Activated CD4-positive, alpha-beta T cell treated with anti-CD3 and anti-CD28 coated beads, Interleukin-2, amount 10 ng/mL, durations not matched to agents 24 days and 14 days (primary cell): ENCODE results near the gene FAM107B. TPM values are rescaled to one million over a fixed set of nuclear protein-coding genes. Genes with fewer than 3 reads are reported as not detected.
A peak's percentile ranks its signal among the peaks of the same experiment; 100 is the strongest.

Source experiments
- DNase-seq: peaks from one replicate; pipeline ENCODE4 v3.0.0; 2022
- H3K27ac Mint-ChIP-seq: one replicate; pipeline ENCODE4 v1.8.0; 2022; ENCODE audit warnings: mild to moderate bottlenecking, mixed read lengths
- H3K27me3 Mint-ChIP-seq: one replicate; pipeline ENCODE4 v1.8.0; 2022; ENCODE audit warnings: mixed read lengths
- H3K36me3 Mint-ChIP-seq: one replicate; pipeline ENCODE4 v1.8.0; 2022; ENCODE audit warnings: low read depth, mild to moderate bottlenecking, mixed read lengths
- H3K4me1 Mint-ChIP-seq: one replicate; pipeline ENCODE4 v1.8.0; 2021; ENCODE audit warnings: mixed read lengths
- H3K4me3 Mint-ChIP-seq: one replicate; pipeline ENCODE4 v1.8.0; 2022; ENCODE audit warnings: mild to moderate bottlenecking, moderate library complexity, mixed read lengths
- H3K9me3 Mint-ChIP-seq: one replicate; pipeline ENCODE4 v1.8.0; 2021; ENCODE audit warnings: mixed read lengths
- intact Hi-C: fragments of 100-400 bp; cut with micrococcal nuclease; formaldehyde crosslinking; loops from one replicate; pipeline ENCODE4 v1.15.1; 2023
- total RNA-seq: library from RNA; stranded (reverse); gene quantifications from 2 replicates; pipeline ENCODE4 v1.2.3, GENCODE V29; 2022

FAM107B gene
- total RNA-seq, 1 donor from 2014 or later: 113 TPM

DNA sequence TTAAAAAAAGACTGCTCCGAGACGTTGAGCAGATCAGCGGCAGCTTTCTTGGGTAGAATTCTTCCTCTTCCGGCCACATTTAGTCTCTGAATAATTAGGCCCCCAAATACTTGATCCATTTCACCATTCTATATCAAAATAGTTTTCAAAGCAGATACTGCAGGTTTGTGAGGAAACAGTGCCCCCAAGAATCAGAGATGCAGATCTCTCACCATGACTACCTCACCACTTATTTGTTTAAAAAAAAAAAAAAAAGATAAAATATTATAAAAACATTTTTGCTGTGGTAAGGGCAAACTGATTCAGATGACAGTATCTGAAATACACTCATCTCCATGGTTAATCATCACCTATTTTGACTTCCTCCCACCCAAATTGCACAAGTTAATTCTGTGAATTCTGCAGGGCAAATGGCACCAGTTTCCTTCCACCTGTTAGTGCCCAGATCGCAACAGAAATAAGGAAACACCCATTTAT lies 210.4 kb downstream of the FAM107B start:
- peaks cover 59% of the 10 kb centered on the region for H3K36me3 Mint-ChIP-seq
- intact Hi-C loops: loop anchor here (2.0 to 10.0 kb wide), 4 partner anchors 14 to 390 kb away; partner anchors contain the start of genes CDNF, DCLRE1C, HSPA14 and MEIG1
- H3K27me3 Mint-ChIP-seq: no peaks in the 10 kb centered on the region
- peak overlapping the region; percentile 97 for H3K27ac Mint-ChIP-seq
- H3K4me3 Mint-ChIP-seq: peak overlapping the region; percentile 83
- H3K4me1 Mint-ChIP-seq: peaks cover 80% of the 10 kb centered on the region
- peaks cover 3% of the 10 kb centered on the region for H3K9me3 Mint-ChIP-seq
- DNase-seq: peak; percentile 72

DNA sequence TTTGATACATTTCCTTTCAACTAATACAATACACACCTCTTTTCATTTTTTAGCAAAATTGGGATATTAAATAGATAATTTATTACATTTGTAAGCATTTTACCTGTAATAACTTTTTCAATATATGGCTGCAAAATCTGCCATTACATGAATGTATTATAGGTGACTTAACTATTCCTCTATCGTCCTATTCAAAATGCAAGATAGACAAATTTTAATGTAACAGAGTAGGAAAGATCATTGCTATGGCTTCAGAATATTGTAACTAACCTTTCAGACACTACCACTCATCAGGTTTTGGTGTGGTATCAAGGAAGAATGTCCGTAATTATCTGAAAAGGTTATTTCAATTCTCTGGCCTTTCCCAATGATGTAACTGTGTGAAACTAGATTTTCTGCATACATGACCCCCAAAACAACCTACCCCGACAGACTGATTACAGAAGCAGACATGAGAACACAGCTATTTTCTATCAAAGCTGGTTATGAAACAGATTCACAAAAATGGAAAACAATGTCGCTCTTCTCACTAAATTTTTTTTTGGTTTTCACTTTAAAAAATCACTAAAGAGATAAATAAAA lies 211.2 kb downstream of the FAM107B start:
- Mint-ChIP-seq H3K27me3 (no peaks in the 10 kb centered on the region), H3K27ac (peak overlapping the region; percentile 97), H3K4me3 (peak overlapping the region; percentile 68), H3K36me3 (peaks cover 58% of the 10 kb centered on the region), H3K4me1 (peaks cover 79% of the 10 kb centered on the region), H3K9me3 (peaks cover 3% of the 10 kb centered on the region)
- DNase-seq: no peak
- intact Hi-C loops: loop anchor here (2.0 to 10.0 kb wide), 4 partner anchors 36 to 391 kb away; partner anchors contain the start of genes CDNF, DCLRE1C, HSPA14 and MEIG1

DNA sequence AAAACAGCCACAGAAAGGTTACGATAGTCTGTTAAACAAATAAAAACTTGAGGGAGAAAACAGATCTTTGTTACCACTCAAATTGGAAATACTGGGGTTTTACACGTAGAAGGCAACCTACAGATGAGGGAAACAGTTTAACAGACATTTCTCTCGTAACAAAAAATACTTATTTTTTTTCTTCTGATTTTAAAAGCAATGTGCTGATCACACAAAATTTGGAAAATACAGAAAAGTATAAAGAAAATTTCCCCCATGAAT lies 211.7 kb downstream of the FAM107B start:
- Mint-ChIP-seq H3K4me1 (peaks cover 79% of the 10 kb centered on the region), H3K4me3 (peak overlapping the region; percentile 78), H3K27ac (peak overlapping the region; percentile 97), H3K27me3 (no peaks in the 10 kb centered on the region), H3K9me3 (peaks cover 3% of the 10 kb centered on the region), H3K36me3 (peaks cover 56% of the 10 kb centered on the region)
- intact Hi-C loops: loop anchor here (2.0 to 10.0 kb wide), 4 partner anchors 36 to 392 kb away; partner anchors contain the start of genes CDNF, DCLRE1C, HSPA14 and MEIG1
- DNase-seq: no peak

- intact Hi-C loops: loop anchor here (1.0 to 10.0 kb wide), 6 partner anchors 10 to 392 kb away; partner anchors contain the start of genes CDNF, DCLRE1C, HSPA14 and MEIG1
- Mint-ChIP-seq H3K36me3 (peaks cover 52% of the 10 kb centered on the region), H3K4me3 (peak overlapping the region; percentile 78), H3K27me3 (no peaks in the 10 kb centered on the region), H3K27ac (peak overlapping the region; percentile 87), H3K4me1 (peaks cover 78% of the 10 kb centered on the region), H3K9me3 (peaks cover 3% of the 10 kb centered on the region)
- DNase-seq: no peak
Observed at GRCh38 chr10:14562218-14563075, 212.2 kb downstream of the FAM107B start.

DNA sequence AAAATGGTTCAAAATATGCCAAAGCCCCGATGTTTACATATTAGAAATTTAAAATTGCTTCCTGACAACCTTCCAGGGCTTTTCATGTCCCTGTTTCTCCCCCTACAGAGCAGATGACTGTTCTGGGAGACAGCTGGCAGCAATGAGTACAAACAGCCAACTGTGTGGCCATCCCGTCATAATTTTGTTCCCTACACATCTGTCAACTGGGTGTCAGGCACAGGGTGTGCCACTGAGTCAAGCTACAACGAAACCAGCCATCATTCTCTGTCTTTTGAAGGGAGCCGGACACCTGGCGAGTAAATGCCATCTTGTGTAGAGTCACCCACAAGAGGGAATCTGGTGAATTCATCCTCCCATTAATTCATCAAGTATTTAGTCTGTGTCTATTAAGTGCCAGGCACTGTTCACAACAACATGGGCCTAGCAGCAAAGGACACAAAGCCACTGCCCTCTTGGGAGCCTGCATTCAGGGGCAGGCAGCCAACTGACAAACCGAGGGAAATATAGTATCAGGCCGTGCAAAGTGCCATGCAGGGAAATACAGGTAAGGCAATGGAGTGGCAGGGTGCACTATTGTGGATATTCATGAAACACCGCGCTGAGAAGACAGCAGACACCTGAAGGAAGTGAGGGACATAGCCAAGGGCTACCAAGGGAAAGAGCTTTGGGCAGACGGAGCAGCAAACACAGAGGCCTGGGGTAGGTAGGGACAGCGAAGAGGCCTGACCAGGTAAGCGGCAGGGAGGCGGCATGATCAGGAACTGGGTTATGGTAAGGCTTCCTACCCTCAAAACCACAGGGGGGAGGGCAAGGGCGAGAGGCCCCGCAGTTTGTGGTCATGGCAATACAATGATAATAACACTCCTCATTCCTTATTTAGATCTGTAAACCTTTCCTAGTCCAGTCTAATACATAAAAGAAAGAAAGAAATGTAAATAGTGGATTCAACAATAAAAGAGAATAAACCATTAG lies 213.6 kb downstream of the FAM107B start:
- H3K9me3 Mint-ChIP-seq: no peaks in the 10 kb centered on the region
- H3K4me1 Mint-ChIP-seq: peaks cover 80% of the 10 kb centered on the region
- peak overlapping the region; percentile 87 for H3K27ac Mint-ChIP-seq
- peak; percentile 80 for DNase-seq
- peak overlapping the region; percentile 78 for H3K4me3 Mint-ChIP-seq
- H3K36me3 Mint-ChIP-seq: peaks cover 45% of the 10 kb centered on the region
- intact Hi-C loops: loop anchor here (1.0 to 10.0 kb wide), 4 partner anchors 27 to 394 kb away; partner anchors contain the start of genes CDNF, DCLRE1C, HSPA14 and MEIG1
- no peaks in the 10 kb centered on the region for H3K27me3 Mint-ChIP-seq

DNA sequence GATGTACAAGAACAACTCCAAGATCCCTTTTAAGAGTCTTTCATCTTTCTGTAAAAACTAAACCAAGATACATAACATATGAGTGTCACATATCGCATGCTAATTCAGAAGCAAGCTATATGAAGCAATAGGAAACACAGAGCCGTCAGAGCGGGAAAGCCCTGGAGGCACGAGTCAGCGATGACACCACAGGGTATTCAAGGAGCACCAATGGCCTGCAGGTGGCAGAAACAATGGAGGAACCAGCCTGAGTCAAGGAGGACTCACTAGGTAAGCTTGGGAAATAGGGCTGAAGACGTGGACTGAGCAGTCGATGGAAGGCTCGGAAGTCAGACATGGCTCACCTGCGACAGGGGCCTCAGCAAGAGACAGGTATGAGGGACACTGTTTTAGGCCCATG lies 214.4 kb downstream of the FAM107B start:
- intact Hi-C loops: loop anchor here (1.0 to 10.0 kb wide), 4 partner anchors 28 to 395 kb away; partner anchors contain the start of genes CDNF, DCLRE1C, HSPA14 and MEIG1
- peak; percentile 88 for DNase-seq
- Mint-ChIP-seq H3K4me3 (peak overlapping the region; percentile 78), H3K27ac (peak overlapping the region; percentile 87), H3K36me3 (peaks cover 43% of the 10 kb centered on the region), H3K4me1 (peaks cover 80% of the 10 kb centered on the region), H3K9me3 (no peaks in the 10 kb centered on the region), H3K27me3 (no peaks in the 10 kb centered on the region)

- DNase-seq: no peak
- H3K27me3 Mint-ChIP-seq: no peaks in the 10 kb centered on the region
- H3K27ac Mint-ChIP-seq: peak overlapping the region; percentile 18
- no peak overlapping the region for H3K4me3 Mint-ChIP-seq
- peaks cover 79% of the 10 kb centered on the region for H3K4me1 Mint-ChIP-seq
- H3K36me3 Mint-ChIP-seq: peaks cover 44% of the 10 kb centered on the region
- intact Hi-C loops: no loop called here
- no peaks in the 10 kb centered on the region for H3K9me3 Mint-ChIP-seq
Observed at GRCh38 chr10:14558025-14558424, 216.7 kb downstream of the FAM107B start.

- H3K4me3 Mint-ChIP-seq: no peak overlapping the region
- H3K27ac Mint-ChIP-seq: peak overlapping the region; percentile 18
- DNase-seq: no peak
- peaks cover 47% of the 10 kb centered on the region for H3K36me3 Mint-ChIP-seq
- no peaks in the 10 kb centered on the region for H3K9me3 Mint-ChIP-seq
- no peaks in the 10 kb centered on the region for H3K27me3 Mint-ChIP-seq
- intact Hi-C loops: no loop called here
- H3K4me1 Mint-ChIP-seq: peaks cover 79% of the 10 kb centered on the region
Observed at GRCh38 chr10:14557567-14557966, 217.1 kb downstream of the FAM107B start.

DNA sequence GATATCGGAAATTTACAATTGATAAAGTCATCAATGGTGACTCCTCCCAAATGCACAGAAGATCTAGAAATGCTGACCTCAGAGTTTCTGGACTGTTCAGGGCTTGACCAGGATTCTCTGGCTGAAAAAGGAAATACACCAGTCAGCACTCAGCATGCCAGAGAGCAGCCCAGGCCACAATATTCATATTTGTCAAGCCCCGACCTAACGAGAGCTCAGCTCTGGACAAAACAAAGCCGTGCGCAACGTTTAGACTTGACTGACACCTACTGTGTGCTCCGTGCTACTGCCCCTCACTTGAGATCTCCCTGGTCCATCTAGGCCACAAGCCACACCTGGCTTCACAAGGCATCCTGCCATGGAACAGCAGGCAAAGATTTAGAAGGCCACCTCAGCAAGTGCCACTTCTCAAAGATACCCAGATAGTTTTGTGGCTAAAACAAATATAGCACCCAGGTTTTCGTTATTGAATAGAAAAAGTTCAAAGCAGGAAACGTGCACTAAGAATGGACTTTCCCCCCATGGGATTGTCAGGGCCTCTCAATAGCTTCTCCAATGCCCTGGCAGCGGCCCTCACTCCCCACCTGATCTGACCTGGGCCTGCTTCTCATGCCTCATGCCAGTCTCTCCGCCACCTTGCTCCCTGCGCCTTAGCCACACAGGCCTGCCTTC lies 218.3 kb downstream of the FAM107B start:
- intact Hi-C loops: no loop called here
- Mint-ChIP-seq H3K27me3 (no peaks in the 10 kb centered on the region), H3K4me3 (no peak overlapping the region), H3K27ac (peak overlapping the region; percentile 54), H3K36me3 (peaks cover 56% of the 10 kb centered on the region), H3K9me3 (no peaks in the 10 kb centered on the region), H3K4me1 (peaks cover 77% of the 10 kb centered on the region)
- no peak for DNase-seq

GRCh38 chr10:14555807-14556206 lies 218.9 kb downstream of the FAM107B start:
- H3K9me3 Mint-ChIP-seq: no peaks in the 10 kb centered on the region
- H3K27ac Mint-ChIP-seq: peak overlapping the region; percentile 54
- H3K36me3 Mint-ChIP-seq: peaks cover 51% of the 10 kb centered on the region
- intact Hi-C loops: no loop called here
- H3K4me3 Mint-ChIP-seq: peak overlapping the region; percentile 22
- no peaks in the 10 kb centered on the region for H3K27me3 Mint-ChIP-seq
- peaks cover 73% of the 10 kb centered on the region for H3K4me1 Mint-ChIP-seq
- no peak for DNase-seq

DNA sequence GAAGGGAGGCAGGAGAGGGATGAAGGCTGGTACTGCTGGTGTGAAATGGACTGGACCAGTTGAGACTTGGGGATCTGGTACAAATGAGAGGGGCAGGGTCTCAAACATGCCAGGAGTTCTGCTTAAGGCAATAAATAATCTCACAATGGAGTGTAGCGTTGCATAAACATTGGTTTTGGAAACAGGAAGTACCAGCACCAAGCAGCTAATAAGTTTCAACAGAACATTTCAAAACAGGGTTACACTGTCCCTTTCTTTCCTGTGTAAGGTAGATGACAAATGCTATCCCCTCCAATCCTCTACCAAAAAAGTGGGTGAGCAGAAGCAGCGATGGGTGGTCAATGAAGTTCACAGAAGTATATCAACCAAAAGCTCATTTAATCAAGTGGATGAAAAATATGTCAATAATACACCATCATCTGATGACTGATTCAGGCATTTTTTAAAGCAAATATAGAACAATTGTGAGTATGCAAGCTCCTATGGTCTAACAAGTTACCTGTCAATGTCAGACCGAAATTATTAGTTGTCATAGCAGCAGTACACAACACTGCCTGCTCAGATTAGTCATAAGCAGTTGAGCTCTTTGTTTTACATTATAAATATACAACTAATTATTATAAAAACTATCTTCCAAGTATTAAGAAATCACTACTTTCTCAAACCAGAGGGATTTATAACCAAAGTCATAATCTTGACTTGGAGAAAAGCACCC lies 220.0 kb downstream of the FAM107B start:
- peaks cover 70% of the 10 kb centered on the region for H3K4me1 Mint-ChIP-seq
- no peaks in the 10 kb centered on the region for H3K9me3 Mint-ChIP-seq
- intact Hi-C loops: no loop called here
- H3K36me3 Mint-ChIP-seq: peaks cover 53% of the 10 kb centered on the region
- no peaks in the 10 kb centered on the region for H3K27me3 Mint-ChIP-seq
- DNase-seq: no peak
- H3K4me3 Mint-ChIP-seq: peak overlapping the region; percentile 38
- peak overlapping the region; percentile 76 for H3K27ac Mint-ChIP-seq

DNA sequence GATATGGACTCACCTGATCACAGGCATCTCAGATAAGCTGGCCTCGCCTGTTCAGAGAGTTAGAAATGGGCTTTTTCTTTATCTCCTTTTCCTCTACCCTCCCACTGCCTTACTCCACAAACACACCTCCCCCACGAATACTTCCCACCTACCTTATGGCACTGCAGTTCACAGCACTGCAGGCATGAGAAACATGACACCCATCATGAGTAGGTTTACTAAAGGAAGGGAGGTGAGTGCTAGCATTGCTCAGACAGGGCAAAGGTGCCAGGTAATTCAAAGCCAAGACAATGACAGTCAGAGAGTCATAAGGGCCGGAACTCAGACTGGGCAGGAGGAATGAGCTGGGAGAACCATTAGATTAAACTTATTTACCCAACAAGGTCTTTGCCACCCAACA lies 220.6 kb downstream of the FAM107B start:
- Mint-ChIP-seq H3K4me1 (peaks cover 73% of the 10 kb centered on the region), H3K36me3 (peaks cover 55% of the 10 kb centered on the region), H3K27ac (peak overlapping the region; percentile 76), H3K9me3 (no peaks in the 10 kb centered on the region), H3K4me3 (peak overlapping the region; percentile 38), H3K27me3 (no peaks in the 10 kb centered on the region)
- no peak for DNase-seq
- intact Hi-C loops: no loop called here
